ENCODE results near the gene FHIP1B.

FHIP1B gene

DNA sequence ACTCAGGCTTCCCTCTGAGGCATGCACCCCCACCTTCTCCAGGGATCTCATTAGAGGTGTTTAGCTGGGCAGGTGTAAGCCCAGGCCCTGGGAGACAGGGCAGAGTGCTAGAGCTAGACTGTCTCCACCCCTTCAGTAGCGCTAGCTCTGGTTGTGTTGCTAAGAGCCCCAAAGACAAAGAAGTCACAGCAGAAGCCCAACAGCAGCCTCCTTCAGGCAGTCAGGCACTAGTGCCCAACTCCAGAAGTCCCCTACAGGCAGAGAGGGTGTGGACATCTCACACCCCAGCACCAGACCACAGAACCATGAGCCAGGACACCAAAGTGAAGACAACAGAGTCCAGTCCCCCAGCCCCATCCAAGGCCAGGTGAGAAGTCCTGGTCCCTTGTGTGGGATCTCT lies 4.5 kb upstream of the FHIP1B start, which contains the start of gene CNGA4:
CNGA4 (plus strand) TSS at position 188 of the 400 bp plus-strand sequence; CDS start at position 306, 118 bp downstream.
- DNase-seq, result no peak

DNA sequence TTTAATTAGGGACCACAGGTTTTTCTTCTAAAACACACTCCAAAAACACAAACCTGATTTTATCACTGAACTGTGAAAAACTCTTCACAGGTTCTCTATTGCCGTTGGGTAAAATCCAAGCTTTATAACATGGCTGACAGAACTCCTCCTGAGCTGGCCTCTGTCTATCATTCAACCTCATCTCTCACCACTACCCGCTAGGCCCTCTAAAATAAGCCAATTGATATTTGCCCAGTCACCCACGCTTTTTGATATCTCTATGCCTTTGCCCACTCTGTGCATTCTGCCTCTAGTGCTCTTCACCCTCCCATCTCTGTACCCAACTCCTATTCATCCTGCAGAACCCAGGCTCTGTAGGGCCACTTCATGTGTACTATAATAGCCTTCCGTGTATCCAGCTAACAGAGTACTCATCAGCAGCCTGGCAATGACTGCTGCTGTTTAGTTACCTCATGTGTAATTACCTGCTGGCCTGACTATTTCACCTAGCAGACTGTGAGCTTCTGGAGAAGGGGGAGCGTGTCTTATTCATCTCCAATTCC lies 3.4 kb upstream of the FHIP1B start:
- no peak for DNase-seq

DNA sequence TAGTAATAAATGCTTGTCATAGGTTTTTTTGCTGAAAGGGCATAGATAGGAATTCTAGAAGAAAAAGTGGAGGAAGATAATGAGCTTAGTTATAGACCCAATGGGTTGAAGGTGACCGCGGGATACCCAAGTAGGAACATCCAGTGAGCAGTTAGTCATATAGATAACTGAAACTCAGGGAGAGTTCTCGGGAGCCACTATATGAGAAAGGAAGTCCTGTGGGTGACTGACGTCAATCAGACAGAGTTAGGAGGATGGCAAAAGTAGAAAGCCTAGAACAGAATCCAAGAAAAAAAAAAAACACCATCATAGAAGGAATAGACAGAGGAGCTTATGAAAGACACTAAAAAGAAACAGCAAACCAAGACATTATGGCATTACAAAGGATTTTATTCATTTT lies 2.8 kb upstream of the FHIP1B start:
- no peak for DNase-seq

- DNase-seq, result no peak
Observed at GRCh38 chr11:6233984-6234386, 451 bp downstream of the FHIP1B start.

DNA sequence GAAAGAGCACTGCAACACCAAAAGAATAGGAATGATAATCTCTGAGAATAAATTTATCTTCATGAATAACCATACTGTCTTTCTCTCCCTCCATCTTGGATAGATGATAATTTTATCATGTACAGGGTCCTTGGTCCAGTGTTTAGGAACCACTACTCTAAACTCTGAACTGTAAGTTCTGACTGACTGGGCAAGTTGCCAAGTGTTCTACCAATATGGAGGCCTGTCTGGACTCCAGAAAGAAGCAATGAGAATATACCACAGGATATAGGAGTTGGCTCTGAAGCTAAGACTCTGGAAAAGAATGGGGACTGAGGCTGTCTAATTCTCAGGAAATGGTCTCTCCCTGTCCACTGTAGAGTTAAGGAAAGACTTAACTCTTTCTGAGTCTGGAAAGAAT lies 1.5 kb downstream of the FHIP1B start:
- no peak for DNase-seq

- DNase-seq, result no peak
Observed at GRCh38 chr11:6229911-6230310, 4.5 kb downstream of the FHIP1B start.

DNA sequence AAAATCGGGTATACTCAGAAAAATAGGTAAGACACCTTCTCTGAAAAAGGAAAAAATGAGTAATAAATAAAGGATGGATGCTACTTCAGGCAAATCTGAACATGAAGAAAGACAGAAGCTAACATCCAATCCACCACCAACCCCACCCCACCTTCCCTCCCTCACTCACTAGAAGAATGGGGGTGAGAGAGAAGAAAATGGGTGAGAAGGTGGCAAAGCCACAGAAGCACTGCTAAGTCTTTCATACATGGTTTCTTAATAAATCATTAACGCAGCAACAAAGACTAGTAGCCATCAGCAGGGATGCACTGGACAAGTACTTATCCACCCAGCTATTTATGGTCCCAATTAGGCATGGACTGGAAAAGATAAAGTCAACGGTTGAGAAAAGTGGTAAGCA lies 5.9 kb downstream of the FHIP1B start:
- DNase-seq, result no peak

DNA sequence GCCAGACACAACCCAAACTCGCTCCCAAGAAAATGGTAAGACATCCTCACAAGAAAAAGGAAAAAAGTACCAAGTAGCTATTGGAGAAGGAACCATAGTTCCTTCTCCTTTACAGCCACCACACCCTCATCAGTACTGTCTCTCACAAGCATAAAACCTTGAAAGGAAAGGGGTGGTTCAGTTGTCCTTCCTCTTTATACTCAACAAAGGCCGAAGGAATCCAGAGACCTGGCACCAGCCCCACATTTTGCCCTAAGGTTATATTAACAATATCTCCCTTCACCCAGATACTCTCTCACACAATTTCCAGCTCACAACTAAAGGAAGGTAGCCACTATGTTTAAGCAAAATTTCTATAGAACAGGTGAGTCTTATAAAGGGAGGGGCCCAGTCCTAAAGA lies 8.5 kb downstream of the FHIP1B start:
- no peak for DNase-seq

DNA sequence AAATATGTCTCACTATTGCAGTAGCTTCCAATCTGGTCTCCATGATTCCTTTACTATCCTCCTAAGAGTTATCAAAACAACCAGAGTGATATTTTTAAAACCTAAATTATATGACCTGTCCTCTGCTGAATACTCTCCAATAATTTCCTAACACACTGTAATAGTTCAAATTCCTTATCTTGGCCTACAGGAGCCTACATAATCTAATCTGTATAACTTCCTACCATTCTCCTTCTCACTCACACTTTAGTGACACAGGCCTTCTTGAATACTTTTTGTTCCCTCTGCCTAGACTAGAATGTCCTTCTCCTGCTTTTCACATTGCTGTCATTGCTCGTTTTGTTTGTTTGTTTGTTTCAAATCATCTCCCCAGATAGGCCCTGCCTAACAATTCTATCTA lies 9.4 kb downstream of the FHIP1B start:
- no peak for DNase-seq

GRCh38 chr11:6224421-6224820 lies 10.0 kb downstream of the FHIP1B start:
- DNase-seq, result no peak

DNA sequence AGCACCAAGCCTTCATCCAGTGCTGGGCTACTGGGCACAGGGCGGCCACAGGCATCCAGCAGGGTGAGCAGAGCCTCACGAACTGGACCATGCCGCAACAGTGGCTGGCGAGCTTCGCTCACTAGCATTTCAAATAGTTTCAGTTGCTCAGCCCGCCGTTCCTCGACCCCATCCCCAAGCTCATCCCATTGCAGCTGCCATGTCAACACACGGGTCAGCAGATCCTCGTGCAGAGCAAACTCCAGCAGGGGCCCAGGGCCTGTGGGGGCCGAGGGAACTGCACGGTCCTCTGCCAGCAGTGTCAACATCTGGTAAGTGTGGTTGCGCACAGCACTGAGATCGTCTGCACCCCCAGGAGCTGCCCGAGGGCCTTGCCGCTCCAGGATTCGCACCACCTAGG lies 10.6 kb downstream of the FHIP1B start:
- DNase-seq, result no peak

DNA sequence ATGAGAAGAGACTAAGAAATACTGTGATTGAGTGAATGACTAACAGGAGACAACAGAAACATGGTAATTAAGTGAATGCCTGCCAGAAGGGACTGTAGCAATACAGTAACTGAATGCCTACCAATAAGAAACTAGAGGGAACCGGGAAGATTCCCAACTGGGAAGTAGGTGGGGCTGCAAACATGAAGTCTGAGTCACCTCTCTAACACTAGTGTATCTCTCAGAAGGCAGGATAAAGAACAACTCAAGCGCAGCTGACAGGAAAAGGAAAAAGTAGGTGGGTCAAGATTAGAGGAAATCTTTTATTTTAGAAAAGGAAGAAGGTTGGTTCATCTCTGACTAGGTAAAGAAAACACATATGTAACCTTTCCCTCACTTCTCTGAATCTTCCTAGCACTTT lies 15.1 kb downstream of the FHIP1B start:
- no peak for DNase-seq

DNA sequence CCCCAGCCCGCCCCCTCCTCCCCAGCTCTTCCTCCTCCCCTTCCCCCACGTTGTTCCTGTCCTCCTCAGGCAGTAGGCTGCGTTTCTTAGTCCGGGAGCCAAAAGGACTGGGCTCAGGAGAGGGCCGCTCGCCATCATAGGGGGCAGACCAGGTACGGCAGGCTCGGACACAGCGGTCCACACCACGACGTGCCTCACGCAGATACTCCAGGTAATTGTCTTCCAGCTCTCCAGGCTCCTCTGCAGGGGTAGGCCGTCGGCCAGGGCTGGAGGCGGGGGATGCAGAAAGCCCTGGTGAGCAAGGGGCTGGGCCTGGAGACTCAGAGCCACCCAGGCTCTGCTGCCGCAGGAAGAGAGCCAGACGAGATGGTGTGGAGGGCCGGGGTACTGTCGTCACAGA lies 16.7 kb downstream of the FHIP1B start:
- no peak for DNase-seq

- no peak for DNase-seq
Observed at GRCh38 chr11:6216501-6216900, 17.9 kb downstream of the FHIP1B start.

DNA sequence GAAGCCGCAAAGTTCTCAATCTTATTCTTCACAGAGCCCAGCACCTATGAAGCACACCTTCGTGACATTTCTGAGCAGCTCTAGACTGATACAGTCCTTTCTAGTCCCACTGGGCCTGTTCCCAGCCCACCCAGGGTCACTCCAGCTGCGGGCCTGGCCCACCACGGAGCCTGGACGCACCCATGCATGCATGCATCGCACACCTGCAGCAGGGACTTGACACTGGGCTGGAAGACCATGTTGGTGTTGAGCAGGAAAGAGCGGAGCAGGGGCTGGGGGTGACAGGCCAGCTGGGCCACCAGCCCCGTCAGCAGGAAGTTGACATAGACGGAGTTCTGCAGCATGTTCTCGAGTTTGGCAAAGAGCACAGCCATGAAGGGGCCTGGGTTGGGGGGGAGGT lies 19.9 kb downstream of the FHIP1B start:
- DNase-seq, result no peak

DNA sequence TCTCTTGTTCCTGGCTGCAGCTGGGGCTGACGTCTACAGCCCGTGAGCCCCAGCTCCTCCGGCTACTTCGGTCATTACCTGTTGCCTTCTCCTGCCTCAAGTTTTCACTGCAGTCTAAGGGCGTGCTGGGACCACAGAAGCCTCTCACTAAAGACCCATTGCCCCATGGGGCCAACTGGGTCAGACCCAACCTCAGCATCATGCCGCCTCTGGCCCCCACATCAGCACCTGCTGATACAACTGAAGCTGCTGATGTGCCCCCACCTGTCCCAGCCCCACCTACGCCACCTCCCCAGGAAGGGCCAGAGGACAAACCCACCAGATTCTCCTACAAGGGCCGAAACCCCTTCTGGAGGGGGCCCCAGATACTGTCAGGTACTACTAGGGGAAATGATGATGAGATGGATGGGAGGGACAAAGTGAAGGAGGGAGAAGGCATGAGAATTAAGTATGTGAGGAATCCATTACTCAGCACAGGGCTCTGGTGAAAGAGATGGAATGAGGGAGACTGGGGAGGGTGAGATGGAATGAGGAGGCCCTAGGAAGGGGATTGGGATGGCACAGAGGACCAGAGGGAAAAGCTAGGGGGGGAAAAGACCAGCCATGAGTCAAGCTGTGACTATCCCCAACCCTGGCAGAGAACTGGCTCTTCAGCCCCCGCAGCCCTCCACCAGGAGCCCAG lies 24.0 kb downstream of the FHIP1B start:
- DNase-seq, result no peak

- no peak for DNase-seq
Observed at GRCh38 chr11:6209801-6210200, 24.6 kb downstream of the FHIP1B start.

GRCh38 chr11:6206456-6207180 lies 27.8 kb downstream of the FHIP1B start:
- DNase-seq, result no peak

DNA sequence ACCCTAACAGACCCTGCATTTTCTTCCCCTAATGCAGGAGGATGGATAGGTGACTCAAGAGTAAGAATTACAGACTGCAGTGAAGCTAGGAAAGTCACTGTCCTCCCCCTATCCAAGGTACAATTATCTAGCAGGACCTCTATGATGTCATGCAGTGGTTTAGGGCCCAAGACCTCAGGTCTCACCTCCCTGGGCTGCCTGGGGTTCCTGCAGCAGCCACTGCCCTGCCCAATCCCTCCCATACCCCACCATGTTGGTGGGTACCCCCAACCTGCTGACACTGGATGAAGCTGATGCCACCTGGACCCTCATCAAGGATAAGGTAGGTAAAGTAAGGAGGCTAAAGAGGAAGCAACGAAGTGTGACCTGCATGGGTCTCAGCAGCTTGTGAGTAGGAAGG lies 29.1 kb downstream of the FHIP1B start, which contains the start of gene C11orf42:
C11orf42 (plus strand) TSS at position 192 of the 400 bp plus-strand sequence; CDS start at position 251, 59 bp downstream.
- DNase-seq, result no peak

- DNase-seq, result no peak
Observed at GRCh38 chr11:6204706-6205105, 29.7 kb downstream of the FHIP1B start.

DNA sequence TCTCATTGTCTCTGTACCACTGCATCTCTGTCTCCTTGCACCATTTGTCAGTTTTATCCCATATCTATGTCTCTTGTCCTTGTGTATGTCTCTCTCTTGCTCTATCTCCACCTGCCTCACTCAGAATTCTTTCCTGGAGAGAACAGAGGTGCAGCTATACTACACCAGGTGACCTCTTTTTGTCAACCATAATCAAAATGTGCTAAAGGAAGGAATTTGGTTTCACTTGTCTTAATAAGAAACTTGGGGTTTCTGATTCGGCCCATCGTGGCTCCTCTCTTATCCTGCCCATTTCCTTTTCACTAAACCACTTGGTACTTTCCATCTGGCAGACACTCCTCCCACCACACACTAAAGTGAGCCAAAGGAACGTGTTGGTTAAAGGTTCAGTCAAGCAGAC lies 31.1 kb downstream of the FHIP1B start:
- DNase-seq, result no peak

- DNase-seq, result no peak
Observed at GRCh38 chr11:6202041-6202440, 32.4 kb downstream of the FHIP1B start.

DNA sequence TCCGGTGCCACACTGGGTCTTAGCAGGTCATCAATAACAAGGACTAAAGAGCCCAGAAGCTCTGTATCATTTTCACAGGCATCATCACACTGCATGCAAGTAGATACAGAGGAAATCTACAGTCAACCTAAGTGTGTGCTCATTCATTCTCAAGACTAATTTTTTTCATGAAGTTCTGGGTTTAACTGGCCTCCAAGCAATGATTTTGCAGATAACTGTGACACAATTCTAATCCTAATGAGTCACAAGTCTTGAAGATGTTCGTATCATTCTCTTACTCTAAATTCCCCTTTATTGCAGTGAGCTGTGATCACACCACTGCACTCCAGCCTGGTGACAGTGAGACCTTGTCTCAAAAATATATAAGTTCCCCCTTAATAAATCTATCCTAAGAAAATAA lies 33.0 kb downstream of the FHIP1B start:
- DNase-seq, result no peak

GRCh38 chr11:6200975-6201374 lies 33.5 kb downstream of the FHIP1B start:
- DNase-seq, result no peak
